ENCODE data around the gene HNF4A. TPM values are rescaled to one million over a fixed set of nuclear protein-coding genes. Genes with fewer than 3 reads are reported as not detected.

Gene HNF4A
- polyA plus RNA-seq, 3 donors = 50.4 to 53.0 (median 51.7) TPM

GRCh38 chr20:44412402-44413144, 57.1 kb downstream of the HNF4A start:
- DNase-seq (ENCODE audit: extremely low read depth in 1 of 11, low read depth in 9 of 11, low spot score in 4 of 11) = no peak

DNA sequence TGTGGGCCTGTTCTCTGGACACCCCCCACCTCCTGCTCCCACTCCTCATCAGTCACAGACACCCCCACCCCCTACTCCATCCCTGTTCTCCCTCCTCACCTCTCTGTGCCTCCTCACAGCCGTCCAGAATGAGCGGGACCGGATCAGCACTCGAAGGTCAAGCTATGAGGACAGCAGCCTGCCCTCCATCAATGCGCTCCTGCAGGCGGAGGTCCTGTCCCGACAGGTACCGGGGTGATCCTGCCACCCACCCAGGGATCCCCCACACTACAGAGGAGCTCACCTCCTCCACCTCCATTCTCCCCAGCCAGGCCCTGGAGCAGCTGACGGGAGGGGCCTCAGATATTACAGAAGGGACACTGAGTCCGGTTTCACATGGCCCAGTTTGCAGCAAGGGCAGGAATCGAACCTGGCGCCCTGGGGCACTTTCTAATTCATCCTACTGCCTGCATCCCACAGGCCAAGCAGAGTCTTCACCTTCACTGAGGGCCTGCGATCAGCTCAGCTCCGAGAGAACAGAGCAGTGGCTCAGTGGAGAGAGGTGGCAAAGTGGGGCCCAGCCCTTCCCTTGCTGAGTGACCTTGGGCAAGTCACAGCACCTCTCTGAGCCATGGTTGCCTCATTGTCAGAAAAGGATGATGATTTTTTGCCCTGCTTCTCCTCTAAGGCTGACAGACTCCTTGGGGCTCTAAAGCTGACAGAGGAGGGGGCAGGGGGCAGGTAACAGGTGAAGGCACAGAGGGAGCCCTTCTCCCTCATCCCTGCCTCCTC, 58.3 kb downstream of the HNF4A start:
- DNase-seq (ENCODE audit: extremely low read depth in 1 of 11, low read depth in 9 of 11, low spot score in 4 of 11) = no peak

GRCh38 chr20:44414346-44414714, 58.8 kb downstream of the HNF4A start:
- no peak for DNase-seq (ENCODE audit: extremely low read depth in 1 of 11, low read depth in 9 of 11, low spot score in 4 of 11)

DNA sequence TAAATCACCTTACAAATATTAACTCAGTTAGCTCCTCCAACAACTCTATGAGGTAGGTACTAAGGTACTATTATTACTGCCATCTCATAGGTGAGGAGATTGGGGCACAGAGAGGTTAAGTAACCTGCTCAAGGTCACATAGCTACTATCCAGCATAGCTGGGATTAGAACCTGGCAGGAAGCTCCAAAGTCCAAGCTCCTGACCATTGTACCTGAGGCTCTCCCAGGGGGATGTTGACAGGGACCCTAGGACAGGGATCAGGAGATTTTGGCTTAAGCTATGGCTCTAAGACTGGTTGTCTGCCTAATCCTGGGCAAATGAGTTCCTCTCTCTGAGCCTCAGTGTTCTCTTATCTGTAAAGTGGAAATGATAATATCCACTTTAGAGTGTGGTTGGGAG, 59.3 kb downstream of the HNF4A start:
- no peak for DNase-seq (ENCODE audit: extremely low read depth in 1 of 11, low read depth in 9 of 11, low spot score in 4 of 11)

DNA sequence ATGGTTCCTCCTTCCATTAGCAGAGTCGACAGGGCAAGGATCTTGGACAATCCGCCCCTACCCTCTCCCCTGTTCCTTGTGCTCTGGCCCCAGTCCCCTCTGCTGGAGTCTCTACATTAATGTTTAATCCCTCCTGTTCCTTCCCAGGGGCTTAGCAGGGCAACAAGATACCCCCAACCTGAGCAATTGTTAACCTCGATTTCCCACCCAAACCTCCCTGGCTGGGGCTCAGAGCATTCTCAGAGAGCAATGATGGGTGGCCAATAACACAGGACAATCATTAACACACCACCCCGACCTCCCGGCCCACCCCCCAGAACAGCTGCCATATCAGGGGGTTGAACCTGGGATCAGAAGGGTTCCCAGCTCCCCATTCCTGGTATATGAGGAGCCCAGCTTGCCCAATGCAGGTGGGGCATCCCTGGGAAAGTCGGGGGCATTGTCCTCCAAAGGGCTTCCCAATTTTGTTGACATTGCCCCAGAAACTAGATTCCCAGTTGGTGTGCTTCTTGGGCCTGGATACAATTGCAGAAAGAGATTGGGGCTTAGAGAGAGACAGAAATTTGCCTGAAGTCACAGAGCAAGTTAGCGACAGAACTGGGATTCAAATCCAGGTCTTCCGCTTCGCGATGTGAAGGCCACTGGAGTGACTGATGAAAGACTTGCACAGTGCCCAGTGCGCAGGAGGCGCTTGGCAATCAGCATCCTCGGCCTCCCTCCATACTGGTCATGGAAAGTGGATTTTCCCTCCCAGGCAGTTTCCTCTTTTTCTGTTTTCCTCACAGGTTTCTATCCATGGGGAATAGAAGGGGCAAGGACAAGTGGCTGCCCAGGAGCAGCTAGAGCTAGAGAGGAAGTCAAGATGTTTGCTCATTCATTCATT, 60.6 kb downstream of the HNF4A start:
- peak in 5 of 11 donors; percentile 11 to 73 (median 26) for DNase-seq (ENCODE audit: extremely low read depth in 1 of 11, low read depth in 9 of 11, low spot score in 4 of 11)

GRCh38 chr20:44418069-44418905, 62.8 kb downstream of the HNF4A start:
- DNase-seq (ENCODE audit: extremely low read depth in 1 of 11, low read depth in 9 of 11, low spot score in 4 of 11) = no peak

DNA sequence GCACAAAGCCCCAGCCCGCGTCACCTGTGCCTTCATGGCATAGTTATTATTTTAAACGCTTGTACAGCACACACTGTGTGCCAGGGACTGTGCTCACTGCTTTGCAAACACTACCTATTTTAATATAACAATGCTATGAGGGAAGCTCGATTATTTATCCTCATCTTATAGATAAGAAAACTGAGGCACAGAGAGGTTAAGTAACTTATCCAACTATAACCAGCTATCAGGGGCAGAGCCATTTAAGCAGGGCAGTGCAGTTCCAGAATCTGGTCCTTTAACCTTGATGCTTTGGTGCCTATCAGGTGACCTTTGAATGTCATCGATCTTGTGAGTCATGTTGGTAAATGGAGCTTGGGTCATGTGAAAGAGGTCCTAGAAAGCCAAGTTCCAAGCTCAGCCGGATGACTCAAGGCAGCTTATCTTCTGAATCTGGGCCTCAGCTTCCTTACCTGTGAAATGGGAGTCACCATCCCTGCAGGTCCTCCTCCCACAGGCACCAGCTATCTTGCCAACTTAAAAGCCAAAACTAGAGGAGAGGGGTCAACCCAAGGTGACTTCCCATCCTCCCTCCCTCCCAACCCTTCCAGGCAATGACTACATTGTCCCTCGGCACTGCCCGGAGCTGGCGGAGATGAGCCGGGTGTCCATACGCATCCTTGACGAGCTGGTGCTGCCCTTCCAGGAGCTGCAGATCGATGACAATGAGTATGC, 63.8 kb downstream of the HNF4A start:
- DNase-seq (ENCODE audit: extremely low read depth in 1 of 11, low read depth in 9 of 11, low spot score in 4 of 11) = no peak

- no peak for DNase-seq (ENCODE audit: extremely low read depth in 1 of 11, low read depth in 9 of 11, low spot score in 4 of 11)
These were observed 65.0 kb downstream of the HNF4A start for GRCh38 chr20:44420497-44420896.

GRCh38 chr20:44422083-44422482, 66.6 kb downstream of the HNF4A start:
- DNase-seq (ENCODE audit: extremely low read depth in 1 of 11, low read depth in 9 of 11, low spot score in 4 of 11) = no peak

GRCh38 chr20:44423480-44423879, 68.0 kb downstream of the HNF4A start:
- DNase-seq (ENCODE audit: extremely low read depth in 1 of 11, low read depth in 9 of 11, low spot score in 4 of 11) = no peak

GRCh38 chr20:44424039-44424495, 68.6 kb downstream of the HNF4A start:
- no peak for DNase-seq (ENCODE audit: extremely low read depth in 1 of 11, low read depth in 9 of 11, low spot score in 4 of 11)

DNA sequence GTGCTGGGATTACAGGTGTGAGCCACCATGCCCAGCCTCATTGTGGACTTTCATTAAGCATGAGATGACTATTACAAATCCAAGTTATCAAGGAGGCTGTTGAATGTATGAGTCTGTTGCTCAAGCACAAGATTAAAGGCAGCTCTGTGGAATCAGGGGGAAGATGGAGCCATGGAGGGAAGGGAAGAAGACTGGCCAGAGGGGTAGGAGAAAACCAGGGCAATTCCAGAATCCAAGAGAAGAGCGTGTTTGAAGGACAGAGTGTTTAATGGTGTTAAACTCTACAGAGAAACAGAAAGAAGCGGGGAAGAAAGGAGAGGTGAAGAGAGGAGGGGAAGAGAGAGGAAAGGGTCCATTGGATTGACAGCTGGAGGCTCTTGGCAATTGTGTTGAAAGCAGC, 70.4 kb downstream of the HNF4A start:
- DNase-seq (ENCODE audit: extremely low read depth in 1 of 11, low read depth in 9 of 11, low spot score in 4 of 11) = no peak

GRCh38 chr20:44426879-44427790, 71.6 kb downstream of the HNF4A start:
- DNase-seq (ENCODE audit: extremely low read depth in 1 of 11, low read depth in 9 of 11, low spot score in 4 of 11) = no peak

DNA sequence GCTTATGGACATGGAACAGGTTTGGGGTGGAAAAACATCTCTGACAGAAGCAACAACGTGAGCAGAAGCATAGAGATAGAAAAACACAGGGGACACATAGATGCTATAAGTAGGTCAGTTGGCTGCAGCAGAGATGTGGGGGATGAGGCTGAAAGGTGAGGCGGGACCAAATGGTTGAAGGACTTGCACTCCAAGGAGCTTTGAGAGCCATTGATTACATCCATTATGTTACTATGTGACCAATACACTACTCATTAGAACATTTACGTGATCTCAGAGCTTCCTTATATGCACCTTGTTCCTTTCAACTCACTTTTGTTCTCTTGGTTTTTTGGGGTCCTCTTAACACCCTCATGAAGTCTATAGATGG, 72.3 kb downstream of the HNF4A start:
- DNase-seq (ENCODE audit: extremely low read depth in 1 of 11, low read depth in 9 of 11, low spot score in 4 of 11) = no peak

DNA sequence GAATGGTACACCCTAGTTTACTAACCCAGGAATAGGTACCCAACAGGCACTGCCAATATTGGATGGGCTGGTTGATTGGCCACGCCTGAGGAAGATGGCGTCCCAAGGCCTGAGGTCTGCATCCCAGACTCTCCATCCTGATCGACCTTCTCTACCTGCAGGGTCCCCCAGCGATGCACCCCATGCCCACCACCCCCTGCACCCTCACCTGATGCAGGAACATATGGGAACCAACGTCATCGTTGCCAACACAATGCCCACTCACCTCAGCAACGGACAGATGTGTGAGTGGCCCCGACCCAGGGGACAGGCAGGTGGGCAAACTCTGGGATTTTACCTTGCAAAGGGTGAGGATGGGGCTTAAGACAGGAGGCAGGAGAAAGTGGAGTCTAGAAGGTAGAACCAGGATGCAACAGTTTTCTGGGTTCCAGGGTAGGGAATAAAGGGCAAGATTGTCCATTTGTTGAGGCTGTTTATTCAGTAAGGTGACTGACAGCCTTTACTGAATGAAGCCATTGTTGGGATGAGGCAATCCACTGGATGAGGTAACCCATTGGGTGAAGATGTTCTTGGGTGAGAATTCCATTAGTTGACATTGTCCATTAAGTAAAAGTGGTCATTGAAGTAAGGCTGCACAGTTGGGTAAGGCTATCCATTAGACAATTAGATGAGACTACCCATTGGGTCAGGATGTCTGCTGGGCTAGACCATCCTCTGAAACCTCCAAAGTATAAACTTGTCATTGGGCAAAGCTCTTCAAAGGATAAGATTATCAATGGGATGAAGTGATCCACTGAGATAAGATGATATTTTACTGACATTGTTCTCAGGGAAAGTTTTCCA, 72.9 kb downstream of the HNF4A start:
- DNase-seq (ENCODE audit: extremely low read depth in 1 of 11, low read depth in 9 of 11, low spot score in 4 of 11) = no peak

- DNase-seq (ENCODE audit: extremely low read depth in 1 of 11, low read depth in 9 of 11, low spot score in 4 of 11) = no peak
These were observed 73.5 kb downstream of the HNF4A start for GRCh38 chr20:44429017-44429339.

Measured in renal cortex interstitium (tissue), 11 donors.